Progenitor cell of endocrine pancreas (in vitro differentiated cells): Measurements from ENCODE around the gene HMG20B. TPM values are rescaled to one million over a fixed set of nuclear protein-coding genes. Genes with fewer than 3 reads are reported as not detected.

Experiments
- DNase-seq: peaks from one replicate; pipeline ENCODE4 v3.0.0; 2021; ENCODE audit warnings: low spot score; ENCODE audit not compliant: unreplicated experiment
- H3K27ac Mint-ChIP-seq: 2 replicates; pipeline ENCODE4 v1.8.0; 2021; ENCODE audit warnings: mild to moderate bottlenecking, moderate library complexity, mixed read lengths
- H3K27me3 Mint-ChIP-seq: 2 replicates; pipeline ENCODE4 v1.8.0; 2021; ENCODE audit warnings: mixed read lengths
- H3K36me3 Mint-ChIP-seq: 2 replicates; pipeline ENCODE4 v1.8.0; 2022; ENCODE audit warnings: mixed read lengths; ENCODE audit not compliant: insufficient read depth
- H3K4me1 Mint-ChIP-seq: 2 replicates; pipeline ENCODE4 v1.8.0; 2021; ENCODE audit warnings: low read depth, mixed read lengths
- H3K4me3 Mint-ChIP-seq: 2 replicates; pipeline ENCODE4 v1.8.0; 2021; ENCODE audit warnings: low read depth, mild to moderate bottlenecking, moderate library complexity, mixed read lengths
- H3K9me3 Mint-ChIP-seq: 2 replicates; pipeline ENCODE4 v1.8.0; 2021; ENCODE audit warnings: low read depth, mixed read lengths
- CTCF ChIP-seq: fragments of 200-600 bp; sonication (generic); IDR thresholded peaks from one replicate; pipeline ENCODE4 v1.5.0; 2021; ENCODE audit warnings: antibody characterized with exemption, mild to moderate bottlenecking; ENCODE audit not compliant: unreplicated experiment
- total RNA-seq: library from RNA; stranded (reverse); gene quantifications from 2 replicates; pipeline ENCODE4 v1.2.1, GENCODE V29; 2021

Gene HMG20B
- total RNA-seq, 1 donor from 2014 or later, result 79.7 TPM

GRCh38 chr19:3601021-3601420, 28.3 kb downstream of the HMG20B start:
- no peak for DNase-seq
- no peak overlapping the region for H3K4me3 Mint-ChIP-seq
- H3K9me3 Mint-ChIP-seq, result no peaks in the 10 kb centered on the region
- H3K27ac Mint-ChIP-seq, result no peak overlapping the region
- TF ChIP-seq CTCF, result no peak
- H3K4me1 Mint-ChIP-seq, result no peaks in the 10 kb centered on the region
- no peaks in the 10 kb centered on the region for H3K36me3 Mint-ChIP-seq
- H3K27me3 Mint-ChIP-seq, result no peaks in the 10 kb centered on the region

- no peak for DNase-seq
- Mint-ChIP-seq H3K9me3 (no peaks in the 10 kb centered on the region), H3K27me3 (peaks cover 13% of the 10 kb centered on the region), H3K4me1 (no peaks in the 10 kb centered on the region), H3K27ac (no peak overlapping the region), H3K36me3 (no peaks in the 10 kb centered on the region), H3K4me3 (no peak overlapping the region)
- no peak for TF ChIP-seq CTCF
Measured at GRCh38 chr19:3603121-3603811, 30.5 kb downstream of the HMG20B start.

GRCh38 chr19:3604227-3604986, 31.7 kb downstream of the HMG20B start:
- Mint-ChIP-seq H3K36me3 (no peaks in the 10 kb centered on the region), H3K4me1 (no peaks in the 10 kb centered on the region), H3K4me3 (no peak overlapping the region), H3K27ac (no peak overlapping the region), H3K9me3 (no peaks in the 10 kb centered on the region), H3K27me3 (peaks cover 14% of the 10 kb centered on the region)
- DNase-seq, result no peak
- no peak for TF ChIP-seq CTCF

GRCh38 chr19:3604987-3605343, 32.2 kb downstream of the HMG20B start:
- H3K4me3 Mint-ChIP-seq, result no peak overlapping the region
- DNase-seq, result no peak

GRCh38 chr19:3605361-3605760, 32.6 kb downstream of the HMG20B start:
- DNase-seq, result no peak
- TF ChIP-seq CTCF, result no peak
- H3K27ac Mint-ChIP-seq, result no peak overlapping the region
- no peak overlapping the region for H3K4me3 Mint-ChIP-seq
- H3K36me3 Mint-ChIP-seq, result no peaks in the 10 kb centered on the region
- H3K27me3 Mint-ChIP-seq, result peaks cover 14% of the 10 kb centered on the region
- H3K9me3 Mint-ChIP-seq, result no peaks in the 10 kb centered on the region
- no peaks in the 10 kb centered on the region for H3K4me1 Mint-ChIP-seq

More at GRCh38 chr19:3604987-3605343, 32.2 kb downstream of the HMG20B start:
- Mint-ChIP-seq H3K27me3 (peaks cover 14% of the 10 kb centered on the region), H3K36me3 (no peaks in the 10 kb centered on the region), H3K9me3 (no peaks in the 10 kb centered on the region), H3K4me1 (no peaks in the 10 kb centered on the region), H3K27ac (no peak overlapping the region)
- TF ChIP-seq CTCF, result no peak
